Measurements from ENCODE around the gene RGS3. TPM values are rescaled to one million over a fixed set of nuclear protein-coding genes. Genes with fewer than 3 reads are reported as not detected.

The RGS3 gene
- total and polyA plus RNA-seq, 10 of the 15 experiments (the other 5 are each of a cell fraction or from before 2014, with no cell fraction given): 2.9 to 138 (median 28.8) TPM

DNA sequence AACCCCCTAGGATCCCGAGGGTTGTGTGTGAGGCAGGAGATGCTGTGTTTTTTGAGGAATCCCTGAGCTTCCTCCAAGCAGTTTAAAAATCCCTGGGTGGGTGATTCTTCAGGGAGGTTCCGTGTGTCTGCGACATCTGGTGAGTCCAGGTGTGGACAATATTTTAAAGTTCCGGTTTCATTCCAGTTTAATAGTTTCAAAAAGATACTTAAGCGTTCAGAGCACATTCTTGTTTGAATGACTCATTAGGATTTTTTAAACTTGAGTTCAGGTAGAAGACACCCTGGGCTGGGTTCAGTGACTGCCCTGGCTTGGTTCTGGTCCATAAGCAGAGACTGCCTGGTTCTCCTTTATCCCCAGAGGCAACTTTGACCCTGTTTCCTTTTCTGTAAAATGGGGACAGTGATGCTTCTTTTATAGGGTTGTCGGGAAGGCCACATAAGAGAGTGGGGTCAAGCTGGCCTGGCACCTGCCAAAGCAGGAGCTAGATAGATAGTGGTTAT lies 119.2 kb downstream of the RGS3 start:
- Histone ChIP-seq H3K4me1 (ENCODE audit: control insufficient read depth, insufficient read depth, low read length) (peaks cover 58% of the 10 kb centered on the region), H3K9me3 (replicated peaks; ENCODE audit: control insufficient read depth, insufficient read depth, low read length) (no peaks in the 10 kb centered on the region), H3K79me2 (ENCODE audit: control insufficient read depth, insufficient read depth, low read length) (peaks cover 32% of the 10 kb centered on the region), H3K4me2 (ENCODE audit: control insufficient read depth, insufficient read depth) (peak overlapping the region; percentile 95), H3K9ac (ENCODE audit: control insufficient read depth, insufficient read depth, low read length) (peak overlapping the region; percentile 49), H3K36me3 (ENCODE audit: control insufficient read depth in 2 of 2, insufficient read depth in 2 of 2, low read length in 1 of 2) (peaks cover 23 to 30% of the 10 kb centered on the region in 2 experiments), H3K27me3 (replicated peaks in 1 of 2; ENCODE audit: control insufficient read depth in 2 of 2, insufficient read depth in 2 of 2, low read length in 1 of 2) (no peaks in the 10 kb centered on the region), H2AFZ (ENCODE audit: control insufficient read depth, low read depth, low read length) (no peak overlapping the region), H4K20me1 (ENCODE audit: control insufficient read depth, insufficient read depth) (no peaks in the 10 kb centered on the region), H3K27ac (ENCODE audit: control insufficient read depth, insufficient read depth) (peak overlapping the region; percentile 70), H3K4me3 (peak overlapping the region; percentile 33; the same call in 1 of the 2 replicates)
- peak; percentile 78 for TF ChIP-seq TCF12 (IDR thresholded peaks at IDR 0.05; ENCODE audit: low read depth, low read length)
- peak; percentile 14; the same call in 1 of the 2 replicates for TF ChIP-seq TCF3 (IDR thresholded peaks at IDR 0.05; ENCODE audit: borderline replicate concordance, insufficient read depth, low read depth, low read length)
- TF ChIP-seq ATF7 (IDR thresholded peaks at IDR 0.05; ENCODE audit: low read depth): no peak
- TF ChIP-seq SUZ12 (IDR thresholded peaks at IDR 0.05; ENCODE audit: unreplicated experiment): no peak
- TF ChIP-seq TCF7 (IDR thresholded peaks at IDR 0.05; ENCODE audit: borderline replicate concordance): no peak
- TF ChIP-seq, protein P1, sequence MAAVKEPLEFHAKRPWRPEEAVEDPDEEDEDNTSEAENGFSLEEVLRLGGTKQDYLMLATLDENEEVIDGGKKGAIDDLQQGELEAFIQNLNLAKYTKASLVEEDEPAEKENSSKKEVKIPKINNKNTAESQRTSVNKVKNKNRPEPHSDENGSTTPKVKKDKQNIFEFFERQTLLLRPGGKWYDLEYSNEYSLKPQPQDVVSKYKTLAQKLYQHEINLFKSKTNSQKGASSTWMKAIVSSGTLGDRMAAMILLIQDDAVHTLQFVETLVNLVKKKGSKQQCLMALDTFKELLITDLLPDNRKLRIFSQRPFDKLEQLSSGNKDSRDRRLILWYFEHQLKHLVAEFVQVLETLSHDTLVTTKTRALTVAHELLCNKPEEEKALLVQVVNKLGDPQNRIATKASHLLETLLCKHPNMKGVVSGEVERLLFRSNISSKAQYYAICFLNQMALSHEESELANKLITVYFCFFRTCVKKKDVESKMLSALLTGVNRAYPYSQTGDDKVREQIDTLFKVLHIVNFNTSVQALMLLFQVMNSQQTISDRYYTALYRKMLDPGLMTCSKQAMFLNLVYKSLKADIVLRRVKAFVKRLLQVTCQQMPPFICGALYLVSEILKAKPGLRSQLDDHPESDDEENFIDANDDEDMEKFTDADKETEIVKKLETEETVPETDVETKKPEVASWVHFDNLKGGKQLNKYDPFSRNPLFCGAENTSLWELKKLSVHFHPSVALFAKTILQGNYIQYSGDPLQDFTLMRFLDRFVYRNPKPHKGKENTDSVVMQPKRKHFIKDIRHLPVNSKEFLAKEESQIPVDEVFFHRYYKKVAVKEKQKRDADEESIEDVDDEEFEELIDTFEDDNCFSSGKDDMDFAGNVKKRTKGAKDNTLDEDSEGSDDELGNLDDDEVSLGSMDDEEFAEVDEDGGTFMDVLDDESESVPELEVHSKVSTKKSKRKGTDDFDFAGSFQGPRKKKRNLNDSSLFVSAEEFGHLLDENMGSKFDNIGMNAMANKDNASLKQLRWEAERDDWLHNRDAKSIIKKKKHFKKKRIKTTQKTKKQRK (IDR thresholded peaks at IDR 0.05; ENCODE audit: low read depth, low read length): no peak
- TF ChIP-seq, protein P2, sequence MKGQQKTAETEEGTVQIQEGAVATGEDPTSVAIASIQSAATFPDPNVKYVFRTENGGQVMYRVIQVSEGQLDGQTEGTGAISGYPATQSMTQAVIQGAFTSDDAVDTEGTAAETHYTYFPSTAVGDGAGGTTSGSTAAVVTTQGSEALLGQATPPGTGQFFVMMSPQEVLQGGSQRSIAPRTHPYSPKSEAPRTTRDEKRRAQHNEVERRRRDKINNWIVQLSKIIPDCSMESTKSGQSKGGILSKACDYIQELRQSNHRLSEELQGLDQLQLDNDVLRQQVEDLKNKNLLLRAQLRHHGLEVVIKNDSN (IDR thresholded peaks at IDR 0.05; ENCODE audit: borderline replicate concordance, extremely low read length, insufficient read depth, low read depth, low read length): no peak
- TF ChIP-seq RB1 (IDR thresholded peaks at IDR 0.05; ENCODE audit: borderline replicate concordance): no peak
- TF ChIP-seq EGR1 (IDR thresholded peaks at IDR 0.05; ENCODE audit: borderline replicate concordance in 1 of 2, low read depth in 2 of 2, low read length in 2 of 2): no peak
- TF ChIP-seq IRF4 (IDR thresholded peaks at IDR 0.05; ENCODE audit: low read depth, low read length): no peak
- no peak for TF ChIP-seq MYC (IDR thresholded peaks at IDR 0.05; ENCODE audit: insufficient read depth, insufficient read length, insufficient replicate concordance, low read length, severe bottlenecking)
- TF ChIP-seq BACH1 (IDR thresholded peaks at IDR 0.05; ENCODE audit: borderline replicate concordance): no peak
- no peak for TF ChIP-seq SPI1 (IDR thresholded peaks at IDR 0.05; ENCODE audit: borderline replicate concordance, insufficient read depth, low read depth, low read length)
- TF ChIP-seq, protein P3, sequence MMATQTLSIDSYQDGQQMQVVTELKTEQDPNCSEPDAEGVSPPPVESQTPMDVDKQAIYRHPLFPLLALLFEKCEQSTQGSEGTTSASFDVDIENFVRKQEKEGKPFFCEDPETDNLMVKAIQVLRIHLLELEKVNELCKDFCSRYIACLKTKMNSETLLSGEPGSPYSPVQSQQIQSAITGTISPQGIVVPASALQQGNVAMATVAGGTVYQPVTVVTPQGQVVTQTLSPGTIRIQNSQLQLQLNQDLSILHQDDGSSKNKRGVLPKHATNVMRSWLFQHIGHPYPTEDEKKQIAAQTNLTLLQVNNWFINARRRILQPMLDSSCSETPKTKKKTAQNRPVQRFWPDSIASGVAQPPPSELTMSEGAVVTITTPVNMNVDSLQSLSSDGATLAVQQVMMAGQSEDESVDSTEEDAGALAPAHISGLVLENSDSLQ (IDR thresholded peaks at IDR 0.05): no peak
- in situ Hi-C loops (cut with MboI) (loop anchor here (5.0 kb wide), 2 partner anchors 135 to 310 kb away; no protein-coding TSS in a partner anchor), intact Hi-C loops (cut with micrococcal nuclease; ENCODE audit: unreplicated experiment) (loop anchor here (2.0 kb wide), 1 partner anchor 136 kb away; no protein-coding TSS in a partner anchor)
- ChIA-PET CTCF (interaction anchor here (0.7 to 18.0 kb wide), 18 partner anchors 9 to 310 kb away, joined by 3 to 565 read pairs (median 5); partner anchors contain the start of genes ALAD, BSPRY, C9orf43 and POLE3), RAD21 (ENCODE audit: unreplicated experiment) (interaction anchor here (1.0 to 15.8 kb wide), 16 partner anchors 10 to 308 kb away, joined by 3 to 481 read pairs (median 7); partner anchors contain the start of genes C9orf43, CDC26 and POLE3), SMC1A (ENCODE audit: uncharacterized antibody, unreplicated experiment) (interaction anchor here (0.7 to 7.5 kb wide), 21 partner anchors 9 to 363 kb away, joined by 3 to 323 read pairs (median 5); partner anchors contain the start of genes C9orf43, CDC26, POLE3 and PRPF4), POLR2A (interaction anchor here (0.5 to 11.8 kb wide), 8 partner anchors 8 to 137 kb away, joined by 3 to 233 read pairs (median 6); no protein-coding TSS in a partner anchor)
- WGBS (ENCODE audit: insufficient coverage, insufficient replicate concordance, low lambda C conversion rate, missing lambda C conversion rate): 85% methylated on average over 6 of the region's 6 CpGs
- BruUV-seq (replicated peaks): no TSS peak
- no peak for ATAC-seq
- no peak for DNase-seq (ENCODE audit: low read depth, low spot score)
- FAIRE-seq: no peak

Data from GM12878 (cell line).